HG02938 (cell line): ENCODE data around the gene MTHFS.

Experiments used
- ATAC-seq: cut with Tn5 transposase; IDR thresholded peaks from one replicate; pipeline ENCODE4 v1.9.1; 2021; ENCODE audit warnings: mild to moderate bottlenecking, moderate library complexity; ENCODE audit not compliant: unreplicated experiment

Gene MTHFS

DNA sequence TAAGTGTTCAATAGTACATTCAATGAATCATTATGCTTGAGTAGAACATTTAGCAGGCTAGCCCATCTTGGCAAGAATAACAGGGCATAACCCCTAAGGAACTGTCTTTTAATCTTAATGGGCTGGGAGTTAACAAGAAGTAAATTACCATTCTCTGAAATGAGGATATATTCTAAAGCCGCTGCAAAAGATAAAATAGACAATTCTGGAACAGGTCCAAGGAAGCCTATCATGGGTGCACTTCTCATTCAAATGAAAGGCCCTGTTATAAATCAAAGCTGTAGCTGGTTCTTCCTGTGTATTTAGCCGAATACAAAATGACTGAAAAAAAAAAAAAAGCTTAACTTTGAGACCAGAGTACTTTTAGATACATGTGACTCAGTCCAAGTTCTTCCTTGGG is 15.6 kb downstream of the MTHFS start:
- ATAC-seq = no peak

- ATAC-seq = no peak
Measured at GRCh38 chr15:79878078-79878705, 18.6 kb downstream of the MTHFS start.

DNA sequence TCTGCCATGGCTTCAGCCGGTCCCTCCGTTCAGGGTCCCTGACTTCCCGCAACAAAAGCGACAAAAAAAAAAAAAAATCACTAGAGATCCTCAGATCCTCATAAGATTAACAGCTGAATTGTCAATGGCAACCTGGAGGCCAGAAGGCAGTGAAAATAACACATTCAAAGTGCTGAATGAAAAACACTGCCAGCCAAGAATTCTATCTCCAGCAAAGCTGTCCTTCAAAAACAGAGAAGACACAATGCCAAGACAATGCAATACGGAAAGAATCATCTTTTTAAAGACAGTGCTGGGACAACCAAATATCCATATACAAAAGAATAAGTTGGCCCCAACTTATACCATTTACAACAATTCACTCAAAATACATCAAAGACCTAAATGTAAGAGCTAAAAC is 21.6 kb downstream of the MTHFS start:
- ATAC-seq = no peak

GRCh38 chr15:79874242-79874641 is 22.6 kb downstream of the MTHFS start:
- no peak for ATAC-seq

DNA sequence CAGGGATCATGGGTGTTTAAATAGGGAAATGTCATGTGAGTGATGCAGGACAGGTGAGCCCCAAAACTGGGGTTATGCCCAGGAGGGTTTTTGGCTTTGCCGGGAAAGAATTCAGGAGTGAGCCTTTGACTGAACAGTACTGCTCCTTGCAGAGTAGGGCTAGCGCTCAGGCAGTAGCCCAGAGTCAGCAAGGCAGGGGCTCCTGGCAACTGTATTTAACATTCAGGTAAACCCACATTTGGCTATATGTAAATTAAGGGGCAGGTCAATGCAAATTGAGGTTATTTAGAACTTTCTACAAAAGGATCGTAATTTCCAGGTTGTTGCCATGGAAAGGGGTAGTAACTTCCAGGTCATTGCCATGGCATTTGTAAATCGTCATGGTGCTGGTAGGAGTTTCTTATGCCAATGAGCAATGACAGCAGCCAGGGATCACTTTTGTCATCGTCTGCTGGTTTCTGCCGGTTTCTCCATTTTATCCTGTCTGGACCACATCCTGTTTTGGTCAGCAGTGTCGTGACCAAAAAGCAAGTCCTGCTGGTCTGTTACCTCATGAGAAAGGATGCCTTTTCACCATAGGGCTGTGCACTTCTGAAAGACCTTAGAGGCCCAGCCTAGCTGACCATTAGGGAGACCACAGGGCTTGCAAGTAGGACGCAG is 24.3 kb downstream of the MTHFS start:
- no peak for ATAC-seq

- no peak for ATAC-seq
Measured at GRCh38 chr15:79868554-79868953, 28.3 kb downstream of the MTHFS start.

- ATAC-seq = no peak
Measured at GRCh38 chr15:79863886-79864285, 32.9 kb downstream of the MTHFS start.

DNA sequence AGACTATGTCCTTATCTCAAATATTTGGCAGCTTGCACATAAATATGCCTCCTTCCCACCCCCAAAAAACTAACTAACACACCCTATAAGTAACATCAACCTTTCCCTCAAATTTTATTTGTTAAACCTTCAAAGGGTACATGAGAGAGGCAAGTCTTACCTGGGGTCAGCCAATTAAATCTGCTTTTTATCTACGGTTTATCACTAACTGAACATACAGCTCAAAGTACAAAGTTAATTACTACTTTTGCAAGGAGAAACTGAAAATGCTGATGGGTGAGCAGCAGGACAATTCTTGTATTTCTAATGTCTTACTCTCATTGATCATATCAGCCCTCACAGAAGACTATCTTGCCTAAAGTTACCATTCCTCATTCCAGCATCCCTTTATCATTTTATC is 34.6 kb downstream of the MTHFS start:
- ATAC-seq = no peak

- no peak for ATAC-seq
Measured at GRCh38 chr15:79860661-79861060, 36.2 kb downstream of the MTHFS start.

- no peak for ATAC-seq
Measured at GRCh38 chr15:79858469-79858868, 38.3 kb downstream of the MTHFS start.

DNA sequence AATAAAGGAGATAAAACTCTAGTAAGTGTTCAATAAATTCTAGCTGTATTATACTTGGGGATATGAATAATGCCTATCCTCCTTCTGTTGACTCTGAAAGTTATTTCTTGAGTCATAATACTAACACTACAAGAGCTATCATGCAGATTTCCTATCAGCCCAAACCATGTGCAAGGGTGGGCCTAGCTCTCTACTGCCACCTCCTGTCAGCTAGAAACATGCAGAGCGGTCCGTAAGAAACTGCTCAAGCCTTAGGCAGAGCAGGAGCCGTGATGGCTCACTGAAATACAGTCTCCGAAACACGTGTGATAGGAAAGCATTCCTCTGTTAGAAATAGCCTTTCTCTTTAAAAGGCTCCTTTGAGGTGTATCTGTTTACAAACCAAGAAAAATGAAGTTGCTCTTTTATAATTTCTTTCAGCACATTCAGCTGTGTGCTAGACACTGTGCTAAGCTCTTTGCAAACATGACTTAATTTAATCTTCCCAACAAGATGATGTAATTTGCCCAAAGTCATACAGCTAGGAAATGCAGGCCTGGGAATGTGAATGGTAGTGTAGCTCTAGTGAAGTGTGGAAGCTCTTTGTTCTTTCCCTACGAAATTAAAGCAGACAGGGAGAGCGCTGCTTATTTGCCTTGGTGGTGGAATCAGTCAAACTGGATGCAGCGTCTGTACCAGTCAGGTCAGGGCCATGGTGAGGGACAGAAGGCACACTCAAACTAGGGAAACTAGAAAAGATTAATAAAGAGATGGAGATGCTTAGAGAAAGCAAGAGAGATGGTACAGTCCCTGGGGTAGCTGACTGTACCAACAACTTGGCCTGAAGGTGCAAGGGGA is 43.1 kb downstream of the MTHFS start:
- ATAC-seq = peak; percentile 90

DNA sequence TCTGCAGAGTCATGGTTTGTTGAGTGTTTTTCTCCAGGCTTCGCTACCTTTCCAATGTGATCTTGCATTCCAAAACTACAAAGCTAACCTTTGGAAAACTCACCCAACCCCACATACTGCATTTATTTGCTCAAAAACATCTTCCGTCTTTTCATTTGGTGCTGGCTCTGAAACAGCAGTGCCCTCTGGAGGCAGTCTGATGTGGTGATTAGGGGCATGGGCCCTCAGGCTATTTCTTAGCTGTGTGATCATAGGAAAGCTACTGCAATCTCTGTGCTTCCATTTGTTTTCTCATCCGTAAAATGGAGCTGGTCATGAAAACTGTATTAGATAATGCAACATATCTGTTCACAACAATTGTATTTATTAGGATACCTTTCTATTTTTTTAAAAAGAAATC is 47.0 kb downstream of the MTHFS start:
- ATAC-seq = no peak

GRCh38 chr15:79846539-79846938 is 50.3 kb downstream of the MTHFS start:
- ATAC-seq = no peak

DNA sequence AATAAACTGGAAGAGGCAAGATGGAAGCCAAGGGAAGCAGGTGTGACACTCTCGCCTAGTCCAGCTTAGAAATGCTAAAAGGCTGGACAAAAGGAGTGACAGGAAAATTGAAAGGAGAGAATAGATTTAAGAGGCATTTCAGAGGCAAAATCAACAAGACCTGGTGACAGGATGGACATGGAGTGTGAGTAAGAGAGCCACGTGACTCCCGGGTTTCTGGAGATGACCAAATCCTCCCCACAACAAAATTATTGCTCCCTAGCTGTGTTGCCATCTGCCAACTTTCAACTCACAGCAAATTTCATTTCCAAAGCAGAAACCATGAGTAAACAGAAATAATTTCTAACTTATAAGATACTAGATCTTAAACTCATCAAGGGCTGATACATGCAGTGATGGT is 52.6 kb downstream of the MTHFS start:
- ATAC-seq = no peak

- ATAC-seq = no peak
Measured at GRCh38 chr15:79837846-79838245, 59.0 kb downstream of the MTHFS start.

GRCh38 chr15:79834495-79834894 is 62.3 kb downstream of the MTHFS start:
- ATAC-seq = no peak

GRCh38 chr15:79832367-79833120 is 64.3 kb downstream of the MTHFS start:
- ATAC-seq = no peak

DNA sequence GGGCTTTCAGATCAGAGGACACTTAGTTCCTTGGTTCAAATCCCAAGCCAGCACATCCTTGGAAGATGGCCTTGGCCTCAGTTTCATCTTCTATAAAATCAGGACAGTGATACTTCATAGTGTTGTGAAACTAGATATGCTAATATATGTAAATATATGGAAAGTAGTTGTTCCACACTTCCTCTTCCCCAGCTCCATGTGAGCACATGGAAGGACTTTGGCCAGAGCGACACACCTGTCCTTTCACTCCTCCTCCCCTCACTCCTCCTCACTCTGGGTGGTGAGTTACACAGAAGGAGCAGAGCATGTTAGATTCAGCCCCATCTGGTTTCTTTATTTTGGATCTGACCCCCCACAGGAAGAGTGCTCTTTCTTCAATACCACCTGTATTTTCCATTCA is 65.2 kb downstream of the MTHFS start:
- no peak for ATAC-seq

DNA sequence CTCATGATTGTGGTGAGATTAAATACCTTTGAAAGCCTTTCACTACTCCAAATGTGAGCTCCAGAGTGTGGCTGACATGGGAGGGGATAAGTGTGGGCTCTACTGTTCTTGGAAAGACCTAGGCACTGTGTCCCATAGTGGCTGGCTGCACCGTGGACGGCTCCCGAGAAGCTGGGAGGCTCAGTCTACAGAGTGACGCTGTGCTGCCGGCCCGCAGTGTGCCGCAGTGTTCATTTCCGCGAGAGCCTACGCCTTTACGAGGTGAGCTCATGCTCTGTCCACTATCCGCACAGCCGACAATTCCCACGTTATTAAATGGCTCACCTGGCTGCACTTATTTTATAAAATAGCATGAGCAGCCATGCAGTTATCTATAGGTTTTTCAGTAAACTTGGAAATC is 66.9 kb downstream of the MTHFS start:
- ATAC-seq = no peak

GRCh38 chr15:79828447-79828846 is 68.4 kb downstream of the MTHFS start:
- ATAC-seq = no peak

DNA sequence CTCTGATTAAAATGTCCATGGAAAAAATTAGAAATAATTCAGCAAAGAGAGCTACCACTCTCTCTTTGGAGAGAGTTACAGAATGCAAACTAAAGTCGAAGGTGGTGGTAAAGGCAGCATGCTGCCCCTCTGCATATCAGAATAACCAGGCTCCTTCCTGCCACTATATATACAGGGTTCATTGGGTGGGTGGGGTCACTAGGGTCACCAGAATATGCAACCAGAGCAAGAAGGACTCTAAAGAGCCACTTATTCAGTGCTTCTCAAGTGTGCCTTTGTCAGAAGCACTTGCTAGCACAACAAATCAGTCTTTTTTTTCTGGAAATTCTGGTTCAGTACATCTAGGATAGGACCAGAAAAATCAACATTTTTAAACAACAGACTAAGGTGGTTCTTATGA is 70.0 kb downstream of the MTHFS start:
- ATAC-seq = no peak
